K562 (cell line): ENCODE data around the gene ARL13A. TPM values are rescaled to one million over a fixed set of nuclear protein-coding genes. Genes with fewer than 3 reads are reported as not detected.

Experiments
- RAD51 ChIP-seq: fragments of 450-650 bp; IDR thresholded peaks from 2 replicates; pipeline ENCODE4 v1.7.1; 2016; ENCODE audit warnings: low read depth, mild to moderate bottlenecking, borderline replicate concordance
- TCF7L2 ChIP-seq: fragments of 150-350 bp; IDR thresholded peaks from 2 replicates; pipeline ENCODE4 v1.6.1; 2016; ENCODE audit warnings: low read depth, mild to moderate bottlenecking, low read length, moderate library complexity
- polyA plus RNA-seq, 8 experiments: library from polyadenylated mRNA; depleted of rRNA in 4 of 8; stranded (reverse) in 5 of 8; unstranded in 3 of 8; fragments of >200 nt; fragmentation: Nextera tagmentation in 2 of 8; fragmentation: Illumina TruSeq in 1 of 8; extraction: Ambion mirVana in 2 of 8; extraction: Trizol in 1 of 8; gene quantifications; 2 replicates each; pipeline versions ENCODE4 v1.2.1 to v1.2.3, GENCODE V29; 2011 to 2014; ENCODE audit warnings: inconsistent platforms in 1 of 8, missing spikeins in 1 of 8
- total RNA-seq, 7 experiments: library from RNA; depleted of rRNA in 6 of 7; stranded (reverse); fragments of >200 nt in 6 of 7; fragmentation: Illumina TruSeq in 2 of 7; extraction: Trizol in 2 of 7; gene quantifications; 2 replicates each; pipeline versions ENCODE4 v1.2.1 to v1.2.3, GENCODE V29; 2011 to 2021; ENCODE audit warnings: low replicate concordance in 1 of 7
- TF ChIP-seq, protein P1 (sequence below): IDR thresholded peaks from 2 replicates; pipeline ENCODE4 v1.6.1; 2012; ENCODE audit warnings: low read depth, low read length, improper control_type of control experiment, borderline replicate concordance
- TF ChIP-seq, protein P2 (sequence below), 2 experiments: fragments of 150-350 bp in 1 of 2; IDR thresholded peaks; 2 replicates each; pipeline ENCODE4 v1.6.1; 2012 to 2016; ENCODE audit warnings: low read depth in 2 of 2, low read length in 2 of 2, mild to moderate bottlenecking in 1 of 2, moderate library complexity in 1 of 2
- TF ChIP-seq, protein P3 (sequence below): fragments of 250-450 bp; sonication (Bioruptor Pico); IDR thresholded peaks from 2 replicates; pipeline ENCODE4 v1.9.0; 2021; ENCODE audit warnings: mild to moderate bottlenecking

Gene ARL13A
- total and polyA plus RNA-seq, 9 of the 15 experiments (the other 6 are each of a cell fraction or from before 2014, with no cell fraction given), result not detected

DNA sequence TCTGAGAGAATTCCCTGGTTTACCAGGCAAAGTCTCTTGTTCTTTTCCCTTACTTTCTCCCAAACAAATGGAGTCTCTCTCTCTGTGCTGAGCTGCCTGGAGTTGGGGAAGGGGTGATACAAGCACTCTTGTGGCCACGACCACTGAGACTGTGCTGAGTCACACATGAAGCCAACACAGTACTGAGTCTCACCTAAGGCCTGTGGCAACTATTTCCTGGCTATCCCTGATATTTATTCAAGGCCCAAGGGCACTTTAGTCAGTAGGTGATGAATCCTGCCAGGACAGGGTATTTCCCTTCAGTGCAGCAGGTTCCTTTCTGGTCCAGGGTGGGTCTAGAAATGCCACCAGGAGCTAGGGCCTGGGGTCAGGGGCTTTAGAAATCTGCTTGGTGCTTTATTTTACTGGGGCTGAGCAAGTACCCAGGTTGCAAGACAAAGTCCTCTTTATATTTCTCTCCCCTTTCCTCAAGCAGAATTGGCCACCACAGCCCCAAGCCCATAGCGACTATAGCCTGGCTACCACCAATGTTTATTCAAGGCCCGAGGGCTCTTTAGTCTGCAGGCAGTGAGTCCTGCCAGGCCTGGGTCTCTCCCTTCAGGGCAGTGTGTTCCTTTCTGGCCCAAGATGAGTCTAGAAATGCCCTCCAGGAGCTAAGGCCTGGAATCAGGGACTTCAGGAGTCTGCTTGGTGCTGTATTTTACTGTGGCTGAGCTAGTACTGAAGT, 10.5 kb downstream of the ARL13A start (continued):
- TF ChIP-seq TCF7L2 (no peak), RAD51 (no peak)
- TF ChIP-seq, protein P1, sequence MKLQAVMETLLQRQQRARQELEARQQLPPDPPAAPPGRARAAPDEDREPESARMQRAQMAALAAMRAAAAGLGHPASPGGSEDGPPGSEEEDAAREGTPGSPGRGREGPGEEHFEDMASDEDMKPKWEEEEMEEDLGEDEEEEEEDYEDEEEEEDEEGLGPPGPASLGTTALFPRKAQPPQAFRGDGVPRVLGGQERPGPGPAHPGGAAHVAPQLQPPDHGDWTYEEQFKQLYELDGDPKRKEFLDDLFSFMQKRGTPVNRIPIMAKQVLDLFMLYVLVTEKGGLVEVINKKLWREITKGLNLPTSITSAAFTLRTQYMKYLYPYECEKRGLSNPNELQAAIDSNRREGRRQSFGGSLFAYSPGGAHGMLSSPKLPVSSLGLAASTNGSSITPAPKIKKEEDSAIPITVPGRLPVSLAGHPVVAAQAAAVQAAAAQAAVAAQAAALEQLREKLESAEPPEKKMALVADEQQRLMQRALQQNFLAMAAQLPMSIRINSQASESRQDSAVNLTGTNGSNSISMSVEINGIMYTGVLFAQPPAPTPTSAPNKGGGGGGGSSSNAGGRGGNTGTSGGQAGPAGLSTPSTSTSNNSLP, result no peak
- TF ChIP-seq, protein P2, sequence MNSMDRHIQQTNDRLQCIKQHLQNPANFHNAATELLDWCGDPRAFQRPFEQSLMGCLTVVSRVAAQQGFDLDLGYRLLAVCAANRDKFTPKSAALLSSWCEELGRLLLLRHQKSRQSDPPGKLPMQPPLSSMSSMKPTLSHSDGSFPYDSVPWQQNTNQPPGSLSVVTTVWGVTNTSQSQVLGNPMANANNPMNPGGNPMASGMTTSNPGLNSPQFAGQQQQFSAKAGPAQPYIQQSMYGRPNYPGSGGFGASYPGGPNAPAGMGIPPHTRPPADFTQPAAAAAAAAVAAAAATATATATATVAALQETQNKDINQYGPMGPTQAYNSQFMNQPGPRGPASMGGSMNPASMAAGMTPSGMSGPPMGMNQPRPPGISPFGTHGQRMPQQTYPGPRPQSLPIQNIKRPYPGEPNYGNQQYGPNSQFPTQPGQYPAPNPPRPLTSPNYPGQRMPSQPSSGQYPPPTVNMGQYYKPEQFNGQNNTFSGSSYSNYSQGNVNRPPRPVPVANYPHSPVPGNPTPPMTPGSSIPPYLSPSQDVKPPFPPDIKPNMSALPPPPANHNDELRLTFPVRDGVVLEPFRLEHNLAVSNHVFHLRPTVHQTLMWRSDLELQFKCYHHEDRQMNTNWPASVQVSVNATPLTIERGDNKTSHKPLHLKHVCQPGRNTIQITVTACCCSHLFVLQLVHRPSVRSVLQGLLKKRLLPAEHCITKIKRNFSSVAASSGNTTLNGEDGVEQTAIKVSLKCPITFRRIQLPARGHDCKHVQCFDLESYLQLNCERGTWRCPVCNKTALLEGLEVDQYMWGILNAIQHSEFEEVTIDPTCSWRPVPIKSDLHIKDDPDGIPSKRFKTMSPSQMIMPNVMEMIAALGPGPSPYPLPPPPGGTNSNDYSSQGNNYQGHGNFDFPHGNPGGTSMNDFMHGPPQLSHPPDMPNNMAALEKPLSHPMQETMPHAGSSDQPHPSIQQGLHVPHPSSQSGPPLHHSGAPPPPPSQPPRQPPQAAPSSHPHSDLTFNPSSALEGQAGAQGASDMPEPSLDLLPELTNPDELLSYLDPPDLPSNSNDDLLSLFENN (IDR thresholded peaks at IDR 0.05; ENCODE audit: low read depth in 2 of 2, low read length in 2 of 2), result no peak
- TF ChIP-seq, protein P3, sequence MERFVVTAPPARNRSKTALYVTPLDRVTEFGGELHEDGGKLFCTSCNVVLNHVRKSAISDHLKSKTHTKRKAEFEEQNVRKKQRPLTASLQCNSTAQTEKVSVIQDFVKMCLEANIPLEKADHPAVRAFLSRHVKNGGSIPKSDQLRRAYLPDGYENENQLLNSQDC (CRISPR knock-in tag), result no peak
